Hypothalamus (tissue), 51 donors: Measurements from ENCODE around the gene EVPL.
"Not testable (repeated sequence)": the region's sequence is repeated elsewhere in the genome, so short reads cannot be mapped to it uniquely, and the experiment has no call there.

Experiments
- DNase-seq, 51 donors: peaks; one replicate each; lab custom pipeline; 2025; lab: John Stamatoyannopoulos, UW

EVPL gene

DNA sequence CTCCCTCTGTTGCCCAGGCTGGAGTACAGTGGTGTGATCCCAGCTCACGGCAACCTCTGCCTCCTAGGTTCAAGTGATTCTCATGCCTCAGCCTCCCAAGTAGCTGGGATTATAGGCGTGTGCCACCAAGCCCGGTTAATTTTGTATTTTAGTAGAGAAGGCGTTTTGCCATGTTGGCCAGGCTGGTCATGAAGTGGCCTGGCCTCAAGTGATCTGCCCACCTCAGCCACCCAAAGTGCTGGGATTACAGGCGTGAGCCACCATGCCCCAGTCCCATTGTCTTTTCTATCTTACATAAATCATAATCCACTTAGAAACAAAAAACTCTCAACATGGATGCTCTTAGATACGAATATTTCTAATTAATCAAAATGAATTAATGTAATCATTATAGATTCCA lies 51.9 kb downstream of the EVPL start:
- DNase-seq, result not testable (repeated sequence)

DNA sequence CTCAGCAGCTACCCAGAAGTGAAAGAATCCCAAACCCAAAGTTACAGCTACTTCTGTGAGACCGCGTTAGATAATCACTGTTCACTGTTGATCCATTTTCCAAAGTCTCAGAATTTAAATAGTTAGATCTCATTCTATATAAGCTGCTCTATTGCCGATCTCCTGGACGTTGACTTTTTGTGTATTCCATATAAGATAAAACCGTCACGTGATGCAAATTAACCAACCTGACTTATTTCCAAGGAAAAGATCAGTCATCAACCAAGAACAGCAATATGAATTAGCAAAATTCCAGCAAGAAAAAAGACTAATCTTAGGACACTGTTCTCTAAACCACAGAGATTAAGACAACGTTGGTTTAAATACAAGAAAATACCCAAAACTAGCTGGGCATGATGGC lies 56.5 kb downstream of the EVPL start:
- DNase-seq, result no peak

DNA sequence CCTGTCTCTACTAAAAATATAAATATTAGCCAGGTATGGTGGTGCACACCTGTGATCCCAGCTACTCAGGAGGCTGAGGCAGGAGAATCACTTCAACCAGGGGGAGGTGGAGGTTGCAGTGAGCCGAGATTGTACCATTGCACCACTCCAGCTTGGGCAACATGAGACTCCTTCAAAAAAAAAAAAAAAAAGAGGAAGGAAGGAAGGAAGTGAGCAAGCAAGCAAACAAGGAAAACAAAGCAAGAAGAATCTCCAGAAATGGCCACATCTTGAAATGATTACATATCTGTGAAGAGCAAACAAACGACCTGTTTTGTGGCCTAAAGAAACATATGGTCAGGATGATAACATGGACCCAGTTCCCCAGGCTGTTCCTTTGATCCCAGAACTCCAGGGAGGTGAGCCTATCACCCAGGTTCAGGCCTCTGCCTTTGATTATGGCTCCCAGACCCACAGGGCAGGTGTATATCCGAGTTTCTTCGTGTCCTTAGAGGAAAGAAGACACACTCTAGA lies 57.0 kb downstream of the EVPL start:
- no peak for DNase-seq

DNA sequence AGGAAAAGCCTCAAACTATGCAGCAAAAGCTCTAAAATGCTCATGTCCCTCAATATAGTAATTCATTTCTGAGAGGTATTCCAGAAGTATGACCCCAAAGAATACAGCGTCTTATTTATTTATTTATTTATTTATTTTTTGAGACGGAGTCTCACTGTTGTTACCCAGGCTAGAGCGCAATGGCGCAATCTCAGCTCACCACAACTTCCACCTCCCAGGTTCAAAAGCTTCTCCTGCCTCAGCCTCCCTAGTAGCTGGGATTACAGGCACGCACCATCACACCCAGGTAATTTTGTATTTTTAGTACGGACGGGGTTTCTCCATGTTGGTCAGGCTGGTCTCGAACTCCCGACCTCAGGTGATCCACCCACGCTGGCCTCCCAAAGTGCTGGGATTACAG lies 58.1 kb downstream of the EVPL start:
- not testable (repeated sequence) for DNase-seq

DNA sequence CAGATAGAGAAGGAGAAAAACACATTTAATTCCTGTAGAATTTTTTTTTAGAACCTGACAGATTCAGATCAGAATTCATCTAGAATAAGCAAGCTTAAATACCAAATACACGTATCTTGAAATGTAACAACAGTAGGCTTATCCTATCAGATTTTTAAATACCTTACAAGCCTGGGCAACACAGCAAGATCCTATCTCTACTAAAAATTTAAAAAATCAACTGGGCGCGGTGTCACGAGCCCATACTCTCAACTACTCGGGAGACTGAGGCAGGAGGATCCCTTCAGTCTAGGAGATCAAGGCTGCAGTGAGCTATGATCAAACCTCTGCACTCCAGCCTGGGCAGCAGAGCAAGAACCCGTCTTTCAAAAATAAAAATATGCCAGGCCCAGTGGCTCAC lies 61.6 kb downstream of the EVPL start:
- no peak for DNase-seq

DNA sequence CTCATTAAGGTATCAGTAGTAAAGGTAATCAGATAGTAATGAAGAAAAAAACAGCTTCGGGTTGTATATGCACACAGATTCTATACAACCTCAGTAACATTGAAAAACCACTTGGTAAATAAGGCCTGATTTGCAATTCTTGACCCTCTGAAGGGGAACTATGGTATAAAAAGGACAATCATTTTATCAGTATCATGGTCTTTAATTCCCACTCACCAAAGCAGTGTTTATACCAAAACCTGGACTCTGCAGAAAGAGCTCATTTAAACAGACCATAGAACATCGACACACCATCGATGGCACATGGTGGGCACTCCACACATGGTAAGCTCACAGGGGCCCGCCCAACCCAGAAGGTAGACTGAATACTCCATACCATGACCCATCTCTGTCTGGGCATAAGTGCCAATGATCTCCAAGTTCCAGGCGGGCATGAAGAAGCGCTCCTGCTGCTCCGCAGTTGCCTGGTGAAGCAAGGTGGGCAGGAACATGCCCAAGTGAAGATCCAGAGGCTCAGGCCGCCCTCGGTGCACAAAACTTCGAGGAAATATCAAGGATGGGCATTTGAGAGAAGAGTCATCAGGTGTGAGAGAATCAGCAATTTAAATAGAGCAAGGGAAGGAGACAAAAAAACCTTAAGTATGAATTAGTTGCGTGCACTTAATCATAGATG lies 67.1 kb downstream of the EVPL start:
- no peak for DNase-seq

DNA sequence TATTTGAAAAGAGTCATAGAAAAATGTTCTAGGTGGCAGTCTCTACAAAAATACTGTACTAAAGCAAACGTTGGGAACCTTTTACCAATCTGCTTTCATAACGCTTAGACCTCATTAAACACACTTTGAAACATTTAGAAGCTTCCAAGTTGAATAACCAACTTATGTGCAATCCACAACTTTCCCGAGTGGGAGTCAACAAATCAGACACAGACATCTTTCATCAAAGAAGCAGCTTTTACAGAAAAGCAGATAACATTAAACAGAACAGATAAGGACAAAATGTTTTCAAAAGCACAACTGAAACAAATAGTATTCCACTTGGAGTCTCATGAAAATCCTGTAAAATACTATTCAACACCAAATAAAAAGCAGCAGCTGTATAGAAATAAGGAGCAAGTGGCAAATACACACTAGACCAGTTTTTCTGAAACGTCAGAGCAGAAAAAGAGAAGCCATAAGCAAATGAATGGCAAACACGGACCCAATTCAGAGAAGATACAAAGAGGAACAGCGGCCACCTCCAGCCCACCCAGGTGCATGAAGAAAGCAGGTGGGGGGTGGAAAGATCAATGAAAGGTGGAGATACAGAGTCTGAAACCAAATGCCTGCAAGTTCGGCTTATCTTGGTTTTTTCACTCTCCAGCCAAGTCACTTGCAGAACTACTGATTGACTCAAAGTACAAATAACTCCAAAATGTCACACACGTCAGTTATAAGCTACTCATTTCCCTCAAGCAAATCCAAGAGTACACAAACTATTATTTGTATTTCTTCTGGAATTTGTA lies 67.9 kb downstream of the EVPL start:
- no peak for DNase-seq
